Ovary (tissue), 3 donors: Measurements from ENCODE around the gene LRRC46.

Experiments
- CTCF ChIP-seq, 3 donors: fragments of 450-650 bp in 2 of 3; fragments of 200-600 bp in 1 of 3; IDR thresholded peaks; one replicate each; pipeline versions ENCODE4 v1.5.1 to v1.8.0; 2016 to 2022; ENCODE audit warnings: antibody characterized with exemption in 3 of 3, mild to moderate bottlenecking in 1 of 3
- POLR2A ChIP-seq: fragments of 450-650 bp; IDR thresholded peaks from one replicate; pipeline ENCODE4 v1.6.1; 2017; ENCODE audit warnings: antibody characterized with exemption, mild to moderate bottlenecking, moderate library complexity
- donor health status: DM: no; HTN: no; CAD: no.

- TF ChIP-seq CTCF (IDR thresholded peaks at IDR 0.05) = no peak
- TF ChIP-seq POLR2A = no peak
These were observed 46.9 kb downstream of the LRRC46 start for GRCh38 chr17:47878203-47879027.
